GM18499 (cell line): ENCODE results near the gene E2F8.
"Not testable (repeated sequence)": the region's sequence is repeated elsewhere in the genome, so short reads cannot be mapped to it uniquely, and the experiment has no call there.

Experiments used
- ATAC-seq: cut with Tn5 transposase; IDR thresholded peaks from one replicate; pipeline ENCODE4 v1.9.1; 2021; ENCODE audit warnings: moderate number of reproducible peaks; ENCODE audit not compliant: insufficient read depth, unreplicated experiment

The E2F8 gene

GRCh38 chr11:19240420-19241259 lies at the start of gene E2F8:
Gene E2F8, minus strand, starts transcription at chr11:19240945. Its CDS starts 824 bp downstream, at chr11:19240121.
- ATAC-seq: peak; percentile 76

- no peak for ATAC-seq
Measured at GRCh38 chr11:19290356-19290755, 49.6 kb upstream of the E2F8 start.

DNA sequence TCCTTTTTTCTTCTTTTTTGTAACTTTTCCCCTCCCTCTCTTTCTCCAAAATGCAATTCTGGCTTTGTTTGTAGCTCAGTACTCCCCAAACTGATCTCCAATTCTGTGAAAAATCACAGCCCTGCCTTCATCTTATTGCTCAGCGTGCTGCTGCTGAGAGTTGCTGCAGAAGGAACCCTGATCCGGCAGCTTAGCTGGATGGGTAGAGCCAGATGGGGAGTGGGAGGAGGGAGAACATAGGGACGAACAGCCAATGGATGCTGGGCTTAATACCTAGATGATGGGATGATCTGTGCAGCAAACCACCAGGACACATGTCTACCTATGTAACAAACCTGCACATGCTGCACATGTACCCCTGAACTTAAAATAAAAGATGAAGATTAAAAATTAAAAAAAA lies 47.5 kb upstream of the E2F8 start:
- no peak for ATAC-seq

GRCh38 chr11:19286411-19286810 lies 45.7 kb upstream of the E2F8 start:
- ATAC-seq: no peak

DNA sequence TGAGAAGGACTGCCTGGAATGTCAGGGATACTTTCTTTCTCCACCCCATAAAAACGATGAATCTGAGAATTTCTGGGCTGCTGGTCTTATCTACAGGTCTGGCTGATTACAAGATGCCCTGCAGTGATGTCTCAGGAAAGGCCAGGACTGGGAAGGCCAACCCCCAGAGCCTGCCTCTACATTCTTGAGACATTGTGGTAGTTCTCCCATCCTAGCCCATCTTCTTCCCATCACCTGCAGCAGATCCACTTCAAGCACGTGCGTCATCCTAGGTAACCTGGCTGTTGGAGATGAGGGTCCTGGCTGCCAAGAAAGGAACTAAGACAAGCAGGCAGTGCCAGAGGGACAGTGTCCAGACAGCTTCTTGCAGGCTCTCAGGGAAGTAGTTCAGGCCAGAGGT lies 44.1 kb upstream of the E2F8 start:
- no peak for ATAC-seq

- ATAC-seq: no peak
Measured at GRCh38 chr11:19283991-19284390, 43.2 kb upstream of the E2F8 start.

GRCh38 chr11:19281555-19281954 lies 40.8 kb upstream of the E2F8 start:
- ATAC-seq: no peak

- ATAC-seq: peak; percentile 54
Measured at GRCh38 chr11:19281041-19281440, 40.3 kb upstream of the E2F8 start.

DNA sequence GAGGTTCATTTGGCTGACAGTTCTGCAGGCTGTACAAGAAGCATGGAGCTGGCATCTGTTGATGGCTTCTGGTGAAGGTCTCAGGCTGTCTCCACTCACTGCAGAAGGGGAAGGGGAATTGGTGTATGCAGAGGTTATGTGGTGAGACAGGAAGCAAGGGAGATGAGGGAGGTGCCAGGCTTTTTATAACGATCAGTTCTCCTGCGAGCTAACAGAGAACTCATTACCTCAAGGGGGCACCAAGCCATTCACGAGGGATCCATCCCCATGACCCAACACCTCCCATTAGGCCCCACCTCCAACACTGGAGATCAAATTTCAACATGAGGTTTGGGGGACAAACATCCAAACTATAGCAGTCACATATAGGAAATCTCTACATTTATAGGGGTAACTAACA lies 38.7 kb upstream of the E2F8 start:
- ATAC-seq: no peak

- no peak for ATAC-seq
Measured at GRCh38 chr11:19276859-19277808, 36.4 kb upstream of the E2F8 start.

DNA sequence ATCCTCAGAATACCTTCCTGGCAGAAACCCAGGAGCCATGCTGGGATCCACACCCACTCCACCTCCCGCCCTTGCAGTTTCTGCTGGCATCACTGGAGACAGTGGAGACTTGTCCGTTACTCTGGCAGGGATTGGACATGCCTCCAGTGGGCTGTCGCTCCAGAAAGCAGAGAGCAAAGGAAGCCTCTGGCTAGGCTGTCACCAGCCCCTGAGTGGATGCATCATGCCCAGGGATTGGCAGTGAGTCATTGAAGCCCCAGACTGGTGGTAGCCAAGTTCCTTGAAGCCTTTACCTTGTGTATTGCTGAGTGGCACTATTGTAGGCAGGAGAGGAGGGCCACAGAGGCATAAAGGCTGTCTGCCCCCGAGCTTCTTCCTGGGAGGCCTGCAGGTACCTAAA lies 34.8 kb upstream of the E2F8 start:
- no peak for ATAC-seq

DNA sequence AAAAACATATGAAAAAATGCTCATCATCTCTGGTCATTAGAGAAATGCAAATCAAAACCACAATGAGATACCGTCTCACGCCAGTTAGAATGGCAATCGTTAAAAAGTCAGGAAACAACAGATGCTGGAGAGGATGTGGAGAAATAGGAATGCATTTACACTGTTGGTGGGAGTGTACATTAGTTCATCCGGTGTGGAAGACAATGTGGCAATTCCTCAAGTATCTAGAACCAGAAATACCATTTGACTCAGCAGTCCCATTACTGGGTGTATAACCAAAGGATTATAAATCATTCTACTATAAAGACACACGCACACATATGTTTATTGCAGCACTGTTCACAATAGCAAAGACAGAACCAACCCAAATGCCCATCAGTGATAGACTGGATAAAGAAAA lies 32.5 kb upstream of the E2F8 start:
- not testable (repeated sequence) for ATAC-seq

DNA sequence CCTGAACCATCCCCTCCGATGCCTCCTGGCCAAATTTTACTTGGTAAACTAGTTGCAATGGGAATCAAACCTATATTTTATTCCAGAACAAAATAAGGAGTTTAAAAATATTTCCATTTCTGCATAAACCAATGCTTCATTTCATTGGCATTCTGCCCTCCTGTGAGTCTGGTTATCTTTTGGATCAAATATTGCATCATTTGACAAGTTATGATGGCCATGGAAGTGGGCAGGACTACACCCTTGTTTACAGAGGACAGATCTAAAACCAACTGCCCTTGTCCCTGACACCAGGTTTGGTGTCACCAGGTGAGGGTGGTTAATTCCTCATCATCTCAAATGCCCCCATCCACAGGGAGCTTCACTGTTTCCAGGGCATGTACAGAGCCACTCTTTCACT lies 28.2 kb upstream of the E2F8 start:
- no peak for ATAC-seq

- ATAC-seq: no peak
Measured at GRCh38 chr11:19267567-19267966, 26.8 kb upstream of the E2F8 start.

GRCh38 chr11:19263333-19263732 lies 22.6 kb upstream of the E2F8 start:
- no peak for ATAC-seq

DNA sequence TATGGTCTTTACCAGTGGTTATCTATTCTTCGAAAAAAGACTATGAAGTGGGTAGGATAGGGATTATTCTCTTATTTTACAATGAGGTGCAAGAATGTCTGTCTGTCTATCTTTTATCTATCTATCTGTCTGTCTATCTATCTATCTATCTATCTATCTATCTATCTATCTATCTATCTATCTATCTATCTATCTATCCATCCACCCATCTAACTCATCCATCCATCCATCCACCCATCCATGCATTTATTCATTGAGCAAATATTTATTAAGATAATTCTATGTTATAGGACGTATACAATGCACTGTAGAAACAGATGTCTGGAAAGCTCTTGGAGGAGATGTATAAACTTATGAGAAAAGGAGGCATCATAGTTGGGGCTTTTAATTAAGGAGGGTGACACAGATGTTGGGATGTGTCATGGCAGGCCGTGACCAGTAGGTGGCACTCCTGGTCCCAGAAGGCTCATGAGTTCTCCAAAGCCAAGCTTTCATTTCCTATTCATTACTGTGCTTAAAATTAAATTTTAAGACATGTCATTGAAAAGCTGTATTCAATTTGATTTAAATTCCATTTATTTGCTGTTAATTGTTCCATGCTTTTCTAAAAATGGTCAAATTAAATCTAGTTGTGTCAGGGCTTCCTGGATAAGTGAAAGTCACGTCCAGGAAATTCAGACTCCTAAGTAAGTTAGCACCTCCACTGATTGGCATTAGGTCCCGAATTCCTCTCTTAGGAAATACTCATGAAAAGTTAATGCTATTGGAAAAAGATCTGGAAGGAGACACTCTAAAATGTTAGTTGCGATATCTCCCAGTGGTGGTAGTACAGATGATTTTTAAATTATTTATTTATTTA lies 19.0 kb upstream of the E2F8 start:
- ATAC-seq: peak; percentile 62

GRCh38 chr11:19258641-19259230 lies 18.0 kb upstream of the E2F8 start:
- ATAC-seq: no peak

DNA sequence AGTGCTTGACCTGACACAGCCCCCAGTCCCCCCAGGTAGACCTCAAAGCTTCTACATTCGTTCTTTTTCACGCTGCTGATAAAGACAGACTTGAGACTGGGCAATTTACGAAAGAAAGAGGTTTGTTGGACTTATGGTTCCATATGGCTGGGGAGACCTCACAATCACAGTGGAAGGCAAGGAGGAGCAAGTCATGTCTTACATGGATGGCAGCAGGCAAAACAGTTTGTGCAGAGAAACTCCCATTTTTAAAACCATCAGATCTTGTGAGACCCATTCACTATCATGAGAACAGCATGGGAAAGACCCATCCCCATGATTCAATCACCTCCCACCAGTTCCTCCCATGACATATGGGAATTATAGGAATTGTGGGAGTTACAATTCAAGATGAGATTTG lies 13.7 kb upstream of the E2F8 start:
- ATAC-seq: not testable (repeated sequence)

- no peak for ATAC-seq
Measured at GRCh38 chr11:19253817-19254216, 13.1 kb upstream of the E2F8 start.

DNA sequence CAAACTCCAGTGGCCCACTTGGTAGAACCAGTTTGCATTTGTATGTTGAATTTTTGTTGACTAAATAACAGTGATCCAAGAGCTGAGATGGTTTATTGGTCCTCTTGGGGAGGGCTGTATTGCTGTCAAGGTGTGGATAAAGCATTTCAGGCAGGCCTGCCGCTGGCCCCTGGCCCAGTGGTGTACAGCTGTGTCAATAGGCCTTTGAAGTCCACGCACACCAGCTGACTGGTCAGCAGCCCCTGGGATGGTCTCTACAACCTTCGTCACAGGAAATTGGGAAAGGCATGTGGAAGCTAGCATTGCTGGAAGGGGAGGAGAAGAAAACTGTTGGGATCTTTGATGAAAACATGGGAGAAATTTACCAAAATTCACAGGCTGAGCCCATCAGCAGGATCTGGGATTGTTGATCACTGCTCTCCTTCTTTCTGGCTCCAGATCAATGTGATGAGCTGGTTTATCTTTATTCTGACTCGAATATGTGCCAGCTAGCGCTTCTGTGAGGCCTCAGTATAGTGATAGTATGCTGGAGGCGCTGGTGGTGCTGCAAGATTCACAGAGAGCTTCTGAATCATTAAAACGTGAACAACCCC lies 12.5 kb upstream of the E2F8 start:
- ATAC-seq: no peak
